GM18951 (cell line): ENCODE results near the gene ETFA.

Experiments used
- POLR2A ChIP-seq: IDR thresholded peaks from 4 replicates; pipeline ENCODE4 v1.6.1; 2011; ENCODE audit warnings: mild to moderate bottlenecking; ENCODE audit not compliant: insufficient read length, insufficient read depth; ENCODE audit errors: extremely low read depth
- in situ Hi-C: fragments of 300-500 bp; cut with MboI; formaldehyde crosslinking; loops from one replicate; pipeline ENCODE4 v1.12.0; 2022; ENCODE audit warnings: low sequenced_read_pairs, mixed read lengths, inconsistent platforms; ENCODE audit not compliant: unreplicated experiment

Gene ETFA

DNA sequence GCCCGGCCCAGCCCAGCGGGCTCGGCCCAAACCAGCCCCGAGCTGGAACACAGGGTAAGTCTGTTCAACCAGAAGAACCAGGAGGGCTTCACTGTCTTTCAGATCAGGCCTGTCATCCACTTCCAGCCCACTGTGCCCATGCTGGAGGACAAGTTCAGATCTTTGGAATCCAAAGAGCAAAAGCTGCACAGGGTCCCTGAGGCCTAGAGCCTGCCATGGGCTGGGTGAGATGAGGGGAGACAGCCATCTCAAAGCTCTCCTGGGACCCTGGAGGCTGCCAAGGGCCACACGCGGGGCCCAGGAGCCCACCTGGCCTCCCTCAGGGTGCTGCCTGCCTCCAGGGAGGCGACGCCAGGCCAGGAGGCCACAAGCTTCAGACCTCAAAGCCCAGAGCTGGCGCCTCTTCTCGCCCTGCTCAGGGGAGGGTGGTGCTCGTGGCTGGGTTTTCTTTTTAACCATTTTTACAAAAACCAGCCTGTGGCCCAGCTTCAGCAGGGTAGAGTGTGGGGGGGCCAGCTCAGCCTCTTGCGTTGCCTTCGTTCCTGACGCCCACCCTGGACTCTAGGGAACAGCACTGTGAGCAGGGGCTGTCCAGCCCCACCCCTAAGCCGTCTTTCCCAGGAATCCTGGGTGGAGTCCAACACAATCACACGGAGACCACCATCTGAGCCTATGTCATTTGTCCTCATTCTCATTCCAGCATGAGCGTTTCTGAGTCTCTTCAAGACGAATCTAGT lies 107.0 kb downstream of the ETFA start:
- no peak for TF ChIP-seq POLR2A
- in situ Hi-C loops, result no loop called here

DNA sequence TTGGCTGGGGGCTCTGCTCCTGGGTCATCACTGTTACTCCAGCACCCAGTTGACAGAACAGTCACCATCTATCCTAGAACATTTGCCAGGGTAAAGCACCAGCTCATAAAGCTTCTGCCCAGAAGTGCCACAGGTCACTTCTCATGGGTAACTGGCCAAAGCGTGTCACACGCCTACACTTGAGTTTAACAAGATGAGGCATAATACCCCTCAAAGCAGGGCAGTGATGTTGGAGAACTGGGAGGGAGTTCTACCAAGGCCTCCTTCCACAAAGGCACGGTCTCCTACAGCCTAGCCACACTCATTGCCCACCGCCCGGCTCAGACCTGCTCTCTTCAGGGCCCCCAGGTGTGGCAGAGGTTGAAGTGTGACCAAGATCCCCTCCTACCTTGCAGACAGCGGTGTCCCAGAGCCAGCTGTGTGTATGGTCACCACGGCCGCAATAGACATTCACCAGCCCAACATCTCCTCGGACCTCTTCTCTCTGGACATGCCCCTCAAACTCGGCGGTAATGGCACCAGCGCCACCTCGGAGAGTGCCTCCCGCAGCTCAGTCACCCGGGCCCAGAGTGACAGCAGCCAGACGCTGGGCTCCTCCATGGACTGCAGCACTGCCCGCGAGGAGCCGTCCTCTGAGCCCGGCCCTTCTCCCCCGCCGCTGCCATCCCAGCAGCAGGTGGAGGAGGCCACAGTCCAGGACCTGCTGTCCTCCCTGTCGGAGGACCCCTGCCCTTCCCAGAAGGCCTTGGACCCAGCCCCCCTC lies 107.7 kb downstream of the ETFA start:
- no peak for TF ChIP-seq POLR2A
- in situ Hi-C loops, result no loop called here

DNA sequence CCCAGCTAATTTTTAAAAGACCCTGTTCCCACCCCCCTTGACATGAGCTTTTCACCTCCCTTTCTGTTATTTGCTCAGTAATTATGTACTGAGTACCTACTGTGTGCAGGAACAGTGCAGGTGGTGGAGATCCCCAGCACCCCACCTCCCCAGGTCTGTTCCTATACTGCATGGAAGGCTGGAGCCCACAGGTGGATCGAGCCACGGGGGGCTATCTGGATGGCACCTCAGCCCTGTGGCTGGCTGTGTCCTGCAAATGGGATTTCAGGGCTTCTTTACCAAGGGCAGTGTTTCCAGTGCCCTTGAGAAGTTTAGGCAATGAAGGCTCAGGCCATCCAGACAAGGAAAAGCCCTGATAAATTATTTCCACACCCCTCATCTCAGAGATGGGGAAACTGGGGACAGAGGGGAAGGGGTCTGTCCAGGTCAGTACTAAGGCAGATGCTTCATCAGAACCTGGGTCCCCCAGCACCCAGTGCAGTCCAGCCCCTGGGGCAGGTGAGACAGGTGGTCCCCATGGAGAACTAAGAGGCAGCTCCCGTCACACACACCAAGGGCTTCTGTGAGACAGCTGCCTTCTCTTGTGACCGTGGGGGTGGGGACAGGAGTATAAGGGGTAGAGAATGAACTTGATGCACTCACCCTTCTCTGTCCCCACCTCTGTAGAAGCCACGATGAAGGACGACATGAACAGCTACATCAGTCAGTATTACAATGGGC lies 109.6 kb downstream of the ETFA start:
- no peak for TF ChIP-seq POLR2A
- in situ Hi-C loops, result no loop called here

GRCh38 chr15:76200641-76201105 lies 110.6 kb downstream of the ETFA start:
- in situ Hi-C loops, result no loop called here
- no peak for TF ChIP-seq POLR2A

- in situ Hi-C loops, result no loop called here
- TF ChIP-seq POLR2A, result no peak
Measured at GRCh38 chr15:76200083-76200465, 111.2 kb downstream of the ETFA start.

- in situ Hi-C loops, result loop anchor here (25.0 kb wide), 1 partner anchor 663 kb away; no protein-coding TSS in a partner anchor
- TF ChIP-seq POLR2A, result no peak
Measured at GRCh38 chr15:76199106-76200082, 111.9 kb downstream of the ETFA start.

GRCh38 chr15:76198456-76199105 lies 112.7 kb downstream of the ETFA start:
- TF ChIP-seq POLR2A, result no peak
- in situ Hi-C loops, result loop anchor here (25.0 kb wide), 1 partner anchor 664 kb away; no protein-coding TSS in a partner anchor

GRCh38 chr15:76197703-76198455 lies 113.4 kb downstream of the ETFA start:
- in situ Hi-C loops, result loop anchor here (25.0 kb wide), 1 partner anchor 664 kb away; no protein-coding TSS in a partner anchor
- no peak for TF ChIP-seq POLR2A

- no peak for TF ChIP-seq POLR2A
- in situ Hi-C loops, result loop anchor here (25.0 kb wide), 1 partner anchor 666 kb away; no protein-coding TSS in a partner anchor
Measured at GRCh38 chr15:76196269-76197231, 114.7 kb downstream of the ETFA start.
